Measurements from ENCODE around the gene LTA.
"Not testable (repeated sequence)": the region's sequence is repeated elsewhere in the genome, so short reads cannot be mapped to it uniquely, and the experiment has no call there.

The LTA gene

DNA sequence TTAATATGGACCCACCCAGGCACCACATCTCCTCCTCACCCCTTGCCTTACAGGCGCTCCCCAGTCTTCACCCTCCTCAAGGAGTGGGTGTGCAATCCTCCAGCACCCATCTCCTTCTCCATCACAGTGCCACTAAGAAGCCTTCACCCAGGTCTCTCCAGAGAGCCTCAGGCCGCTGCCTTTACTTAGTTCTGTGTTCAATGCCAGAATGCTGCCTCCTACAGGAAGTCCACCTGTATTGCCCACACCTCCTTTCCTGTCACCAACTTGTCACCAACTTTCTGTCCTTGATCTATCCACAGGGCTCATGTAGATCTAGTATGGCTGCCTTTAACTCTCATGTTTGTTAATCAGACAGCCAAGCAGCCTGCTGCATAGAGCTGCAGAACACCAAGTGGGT, 13.4 kb downstream of the LTA start:
- intact Hi-C loops (cut with DNase I; ENCODE audit: low total_unique reads) = no loop called here
- Histone ChIP-seq H3K4me1 (peaks cover 0 to 14% (median 10%) of the 10 kb centered on the region in 4 donors), H3K27me3 (peaks cover 0 to 23% of the 10 kb centered on the region in 2 donors), H3K4me3 (no peak overlapping the region), H3K36me3 (no peaks in the 10 kb centered on the region), H3K27ac (no peak overlapping the region), H3K9me3 (no peaks in the 10 kb centered on the region)
- no peak for DNase-seq
- TF ChIP-seq, protein P1, sequence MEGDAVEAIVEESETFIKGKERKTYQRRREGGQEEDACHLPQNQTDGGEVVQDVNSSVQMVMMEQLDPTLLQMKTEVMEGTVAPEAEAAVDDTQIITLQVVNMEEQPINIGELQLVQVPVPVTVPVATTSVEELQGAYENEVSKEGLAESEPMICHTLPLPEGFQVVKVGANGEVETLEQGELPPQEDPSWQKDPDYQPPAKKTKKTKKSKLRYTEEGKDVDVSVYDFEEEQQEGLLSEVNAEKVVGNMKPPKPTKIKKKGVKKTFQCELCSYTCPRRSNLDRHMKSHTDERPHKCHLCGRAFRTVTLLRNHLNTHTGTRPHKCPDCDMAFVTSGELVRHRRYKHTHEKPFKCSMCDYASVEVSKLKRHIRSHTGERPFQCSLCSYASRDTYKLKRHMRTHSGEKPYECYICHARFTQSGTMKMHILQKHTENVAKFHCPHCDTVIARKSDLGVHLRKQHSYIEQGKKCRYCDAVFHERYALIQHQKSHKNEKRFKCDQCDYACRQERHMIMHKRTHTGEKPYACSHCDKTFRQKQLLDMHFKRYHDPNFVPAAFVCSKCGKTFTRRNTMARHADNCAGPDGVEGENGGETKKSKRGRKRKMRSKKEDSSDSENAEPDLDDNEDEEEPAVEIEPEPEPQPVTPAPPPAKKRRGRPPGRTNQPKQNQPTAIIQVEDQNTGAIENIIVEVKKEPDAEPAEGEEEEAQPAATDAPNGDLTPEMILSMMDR (IDR thresholded peaks at IDR 0.05) = no peak

DNA sequence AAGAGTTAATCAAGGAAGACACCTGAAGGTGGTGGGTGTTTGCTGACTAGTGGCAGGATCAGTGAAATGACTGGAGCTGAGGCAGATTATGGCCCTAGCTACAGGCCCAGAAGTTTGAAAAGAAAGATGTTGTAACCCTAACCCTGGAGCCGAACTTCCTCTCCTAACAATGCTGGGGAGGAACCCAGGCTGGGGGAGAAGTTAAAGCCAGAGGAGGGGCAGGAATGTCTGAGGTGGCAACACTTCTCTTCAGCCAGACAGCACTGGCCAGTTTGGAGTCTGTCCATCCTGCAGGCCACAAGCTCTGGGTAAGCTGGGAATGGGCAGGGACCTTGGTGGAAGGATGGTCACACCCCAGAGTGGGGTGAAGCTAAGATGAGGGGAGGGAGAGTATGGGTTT, 13.9 kb downstream of the LTA start, which contains the start of gene LST1:
TSS of gene LST1 (plus strand) at position 270 of the 400 bp plus-strand sequence. CDS start 1,023 bp downstream, outside the sequence.
- intact Hi-C loops (cut with DNase I; ENCODE audit: low total_unique reads) = no loop called here
- H3K27me3 ChIP-seq = peaks cover 0 to 23% of the 10 kb centered on the region in 2 donors
- peaks cover 0 to 13% (median 8%) of the 10 kb centered on the region in 4 donors for H3K4me1 ChIP-seq
- H3K4me3 ChIP-seq = no peak within 1 kb of the TSS
- no peak within 1 kb of the TSS for H3K27ac ChIP-seq
- TF ChIP-seq, protein P1 (IDR thresholded peaks at IDR 0.05) = no peak
- no peaks in the 10 kb centered on the region for H3K9me3 ChIP-seq
- DNase-seq = peak in 1 of 2 donors; percentile 47
- no peaks in the 10 kb centered on the region for H3K36me3 ChIP-seq

DNA sequence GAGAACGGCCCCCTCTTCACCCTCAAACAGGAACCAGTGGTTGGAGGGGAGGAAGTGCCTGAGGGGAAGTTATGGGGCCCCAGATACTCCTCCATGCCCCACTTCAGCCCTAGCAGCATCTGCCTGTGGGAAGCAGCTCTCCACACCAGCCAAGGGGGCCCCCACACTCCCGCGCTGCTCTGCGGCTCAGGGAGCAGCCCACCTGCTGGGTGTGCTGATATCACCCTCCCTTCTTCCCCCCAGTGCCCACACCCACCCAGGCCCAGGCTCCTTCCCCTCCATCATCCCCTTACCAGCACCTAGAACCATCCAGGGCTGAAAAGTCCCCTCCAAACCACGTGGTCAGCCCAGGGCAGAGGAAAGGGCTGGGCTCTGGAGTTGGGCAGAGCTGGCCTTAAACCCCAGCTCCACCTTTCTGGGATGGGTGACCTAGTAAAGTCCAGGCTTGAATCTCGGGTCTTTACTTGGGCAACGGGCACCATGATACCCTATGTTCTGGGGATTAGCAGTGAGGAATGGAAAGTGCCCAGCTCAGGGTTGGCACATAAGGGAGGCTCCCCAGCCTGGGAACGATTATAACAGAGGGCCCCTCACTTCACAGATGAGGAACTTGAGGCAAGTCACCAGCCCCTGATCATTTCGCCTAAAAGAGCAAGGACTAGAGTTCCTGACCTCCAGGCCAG, 14.7 kb downstream of the LTA start:
- intact Hi-C loops (cut with DNase I; ENCODE audit: low total_unique reads) = no loop called here
- TF ChIP-seq, protein P1 (IDR thresholded peaks at IDR 0.05) = no peak
- H3K4me3 ChIP-seq = no peak overlapping the region
- DNase-seq = no peak
- H3K9me3 ChIP-seq = no peaks in the 10 kb centered on the region
- no peaks in the 10 kb centered on the region for H3K36me3 ChIP-seq
- no peak overlapping the region for H3K27ac ChIP-seq
- H3K27me3 ChIP-seq = peaks cover 0 to 23% of the 10 kb centered on the region in 2 donors
- peaks cover 0 to 7% (median 4%) of the 10 kb centered on the region in 4 donors for H3K4me1 ChIP-seq

DNA sequence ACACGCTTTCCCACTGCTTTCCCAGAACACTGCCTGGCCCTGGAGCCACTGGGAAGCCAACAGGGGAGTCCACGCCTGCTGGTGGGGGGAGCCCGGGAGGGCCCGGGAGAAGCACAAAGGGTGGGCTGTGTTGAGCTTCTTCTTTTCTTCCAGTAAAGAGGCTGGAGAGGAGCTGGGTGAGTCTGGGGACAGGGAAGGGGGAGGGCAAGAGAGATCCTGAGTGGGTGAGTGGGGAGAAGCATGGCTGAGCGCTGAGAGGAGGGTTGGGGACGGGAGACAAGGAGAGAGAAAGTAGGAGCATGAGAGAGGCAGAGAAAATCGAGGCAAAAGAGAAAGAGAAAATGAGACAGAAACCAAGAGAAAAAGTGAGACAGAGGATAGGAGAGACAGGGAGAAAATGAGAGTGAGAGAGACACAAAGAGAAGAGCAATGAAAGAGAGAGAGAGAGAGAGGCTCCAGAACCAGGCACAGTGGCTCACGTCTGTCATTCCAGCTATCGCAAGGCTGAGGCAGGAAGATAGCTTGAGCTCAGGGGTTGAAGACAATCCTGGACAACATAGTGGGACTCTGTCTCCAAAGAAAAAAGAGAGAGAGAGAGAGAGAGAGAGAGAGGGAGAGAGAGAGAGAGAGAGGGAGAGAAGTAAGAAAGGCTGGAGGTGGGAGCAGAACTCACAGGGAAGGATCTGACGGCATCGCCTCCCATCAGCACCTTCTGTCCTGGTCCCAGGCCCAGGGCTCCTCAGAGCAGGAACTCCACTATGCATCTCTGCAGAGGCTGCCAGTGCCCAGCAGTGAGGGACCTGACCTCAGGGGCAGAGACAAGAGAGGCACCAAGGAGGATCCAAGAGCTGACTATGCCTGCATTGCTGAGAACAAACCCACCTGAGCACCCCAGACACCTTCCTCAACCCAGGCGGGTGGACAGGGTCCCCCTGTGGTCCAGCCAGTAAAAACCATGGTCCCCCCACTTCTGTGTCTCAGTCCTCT, 16.0 kb downstream of the LTA start:
- no peak overlapping the region for H3K27ac ChIP-seq
- no peak for DNase-seq
- intact Hi-C loops (cut with DNase I; ENCODE audit: low total_unique reads) = no loop called here
- TF ChIP-seq, protein P1 (IDR thresholded peaks at IDR 0.05) = no peak
- H3K36me3 ChIP-seq = no peaks in the 10 kb centered on the region
- no peak overlapping the region for H3K4me3 ChIP-seq
- H3K4me1 ChIP-seq = no peaks in the 10 kb centered on the region
- H3K27me3 ChIP-seq = peaks cover 0 to 23% of the 10 kb centered on the region in 2 donors
- no peaks in the 10 kb centered on the region for H3K9me3 ChIP-seq

DNA sequence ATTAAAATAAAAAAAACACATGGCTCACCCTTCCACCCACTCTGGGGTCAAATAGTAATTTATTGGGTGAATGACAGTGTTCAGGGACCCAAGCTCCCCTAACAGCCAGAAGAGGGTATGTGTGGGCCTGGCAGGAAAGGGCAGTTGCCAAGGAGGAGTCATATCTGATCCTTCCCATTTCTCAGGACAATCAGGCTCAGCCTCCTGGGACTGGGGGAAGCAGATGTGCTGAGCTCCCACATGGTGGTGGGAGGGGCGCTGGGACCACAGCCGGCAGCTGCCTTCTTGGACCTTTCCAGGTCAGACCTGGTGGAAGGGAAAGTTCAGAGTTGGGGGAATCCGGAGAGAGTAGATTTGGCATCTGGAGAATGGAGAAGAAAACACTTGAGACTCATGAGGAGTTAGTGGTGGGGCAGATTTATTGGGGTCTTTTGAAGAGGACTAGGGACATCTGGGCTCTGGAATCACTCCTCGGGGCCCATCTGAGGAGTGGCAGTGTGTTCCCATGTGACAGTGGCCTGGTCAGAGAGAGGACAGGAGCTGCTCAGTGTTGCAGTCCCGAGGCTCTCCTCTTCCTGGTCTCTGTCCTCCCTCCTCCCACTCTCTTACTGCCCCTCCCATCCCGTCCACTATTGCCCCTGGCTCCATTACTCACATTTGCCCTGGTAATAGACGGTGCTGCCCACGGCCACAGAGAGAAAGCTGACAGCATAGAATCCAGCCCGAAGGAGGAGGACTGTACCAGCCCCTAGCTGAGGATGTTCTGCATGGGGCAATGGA, 17.0 kb downstream of the LTA start:
- DNase-seq = no peak
- no peaks in the 10 kb centered on the region for H3K9me3 ChIP-seq
- H3K4me3 ChIP-seq = no peak overlapping the region
- H3K27me3 ChIP-seq = peaks cover 0 to 23% of the 10 kb centered on the region in 2 donors
- H3K4me1 ChIP-seq = no peaks in the 10 kb centered on the region
- intact Hi-C loops (cut with DNase I; ENCODE audit: low total_unique reads) = no loop called here
- TF ChIP-seq, protein P1 (IDR thresholded peaks at IDR 0.05) = no peak
- no peak overlapping the region for H3K27ac ChIP-seq
- no peaks in the 10 kb centered on the region for H3K36me3 ChIP-seq

DNA sequence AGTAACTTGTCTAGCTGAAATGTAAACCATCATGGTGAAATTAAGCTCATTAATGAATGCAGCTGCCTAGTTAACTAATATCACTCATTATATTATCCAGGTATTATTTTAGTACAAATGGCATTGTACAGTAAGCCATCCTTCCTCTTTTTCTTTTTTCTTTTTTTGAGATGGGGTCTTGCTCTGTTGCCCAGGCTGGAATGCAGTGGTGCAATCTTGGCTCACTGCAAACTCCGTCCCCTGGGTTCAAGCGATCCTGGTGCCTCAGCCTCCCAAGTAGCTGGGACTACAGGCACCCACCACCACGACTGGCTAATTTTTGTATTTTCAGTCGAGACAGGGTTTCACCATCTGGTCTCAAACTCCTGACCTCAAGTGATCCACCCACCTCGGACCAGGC, 18.6 kb downstream of the LTA start:
- H3K4me3 ChIP-seq; DNase-seq; H3K9me3 ChIP-seq; H3K27ac ChIP-seq; H3K4me1 ChIP-seq; H3K36me3 ChIP-seq; intact Hi-C loops (cut with DNase I; ENCODE audit: low total_unique reads): not testable (repeated sequence)
- H3K27me3 ChIP-seq = peaks cover 0 to 23% of the 10 kb centered on the region in 2 donors

Measured in tibial artery (tissue), 4 donors.